HL-60 (cell line): ENCODE measurements around the gene REL.
"Not testable (repeated sequence)": the region's sequence is repeated elsewhere in the genome, so short reads cannot be mapped to it uniquely, and the experiment has no call there.

Experiments
- DNase-seq, 2 experiments: peaks; one replicate each; pipeline ENCODE4 v3.0.0-alpha.2; 2010 to 2020; ENCODE audit warnings: low read depth in 1 of 2, low spot score in 1 of 2
- H3K27ac ChIP-seq: fragments of 250-450 bp; sonication (Bioruptor Pico); replicated peaks from 2 replicates; pipeline ENCODE4 v1.5.1; 2020; ENCODE audit warnings: mild to moderate bottlenecking, moderate library complexity
- H3K27me3 ChIP-seq: fragments of 250-450 bp; sonication (Bioruptor Pico); 2 replicates; pipeline ENCODE4 v1.5.1; 2021; ENCODE audit warnings: mild to moderate bottlenecking, moderate library complexity; ENCODE audit not compliant: insufficient read depth, poor library complexity, severe bottlenecking
- H3K4me3 ChIP-seq: replicated peaks from 2 replicates; pipeline ENCODE4 v1.5.1; 2011; ENCODE audit warnings: mild to moderate bottlenecking, control low read depth, low read length; ENCODE audit not compliant: insufficient read depth
- CTCF ChIP-seq: IDR thresholded peaks from one replicate; pipeline ENCODE4 v1.5.1; 2011; ENCODE audit warnings: low read length, control low read depth, inconsistent platforms; ENCODE audit not compliant: insufficient read depth
- GABPA ChIP-seq: IDR thresholded peaks from 2 replicates; pipeline ENCODE4 v1.6.1; 2012; ENCODE audit warnings: low read depth
- POLR2AphosphoS5 ChIP-seq: IDR thresholded peaks from 2 replicates; pipeline ENCODE4 v1.6.1; 2012; ENCODE audit warnings: low read depth
- REST ChIP-seq: IDR thresholded peaks from 2 replicates; pipeline ENCODE4 v1.6.1; 2012; ENCODE audit warnings: low read depth; ENCODE audit not compliant: insufficient replicate concordance
- SPI1 ChIP-seq: IDR thresholded peaks from 2 replicates; pipeline ENCODE4 v1.6.1; 2012; ENCODE audit warnings: low read depth, mild to moderate bottlenecking, borderline replicate concordance

REL gene

GRCh38 chr2:60886991-60887390 is 5.6 kb downstream of the REL start:
- Histone ChIP-seq H3K27ac (no peak overlapping the region), H3K4me3 (no peak overlapping the region), H3K27me3 (no peaks in the 10 kb centered on the region)
- TF ChIP-seq GABPA (no peak), SPI1 (no peak), REST (no peak), POLR2AphosphoS5 (no peak), CTCF (no peak)
- no peak for DNase-seq

- no peak for TF ChIP-seq REST
- no peak overlapping the region for H3K27ac ChIP-seq
- no peak for DNase-seq
Observed at GRCh38 chr2:60888853-60889252, 7.5 kb downstream of the REL start.

GRCh38 chr2:60889581-60890392 is 8.4 kb downstream of the REL start:
- not testable (repeated sequence) for DNase-seq, H3K27me3 ChIP-seq, H3K27ac ChIP-seq, H3K4me3 ChIP-seq

More at GRCh38 chr2:60888853-60889252, 7.5 kb downstream of the REL start:
- Histone ChIP-seq H3K4me3 (no peak overlapping the region), H3K27me3 (no peaks in the 10 kb centered on the region)

GRCh38 chr2:60890393-60890707 is 9.0 kb downstream of the REL start:
- DNase-seq = no peak
- no peak overlapping the region for H3K4me3 ChIP-seq
- H3K27ac ChIP-seq = no peak overlapping the region
- no peaks in the 10 kb centered on the region for H3K27me3 ChIP-seq
- no peak for TF ChIP-seq REST
- TF ChIP-seq CTCF = no peak
- no peak for TF ChIP-seq SPI1
- TF ChIP-seq POLR2AphosphoS5 = no peak
- TF ChIP-seq GABPA = no peak
